C4-2B (cell line): ENCODE results near the gene HOXC13.

Source experiments
- H3K27ac ChIP-seq: fragments of 450-650 bp; 2 replicates; pipeline ENCODE4 v1.5.1; 2017
- CTCF ChIP-seq: fragments of 450-650 bp; conservative IDR thresholded peaks from 2 replicates; pipeline ENCODE4 v1.5.1; 2017; ENCODE audit warnings: mild to moderate bottlenecking
- ZFX ChIP-seq: fragments of 450-650 bp; IDR thresholded peaks from 2 replicates; pipeline ENCODE4 v1.6.1; 2017

Gene HOXC13

GRCh38 chr12:53988541-53989226, 50.1 kb downstream of the HOXC13 start:
- peak overlapping the region; percentile 34 for H3K27ac ChIP-seq

GRCh38 chr12:53989227-53990113, 50.8 kb downstream of the HOXC13 start:
- H3K27ac ChIP-seq, result peak overlapping the region; percentile 34
- TF ChIP-seq CTCF (peak; percentile 88), ZFX (no peak)

More at GRCh38 chr12:53988541-53989226, 50.1 kb downstream of the HOXC13 start:
- TF ChIP-seq CTCF (no peak), ZFX (no peak)

- H3K27ac ChIP-seq, result no peak overlapping the region
Measured at GRCh38 chr12:53990311-53991076, 51.9 kb downstream of the HOXC13 start.

GRCh38 chr12:53991077-53991460, 52.4 kb downstream of the HOXC13 start:
- H3K27ac ChIP-seq, result no peak overlapping the region
- TF ChIP-seq ZFX (no peak), CTCF (no peak)

More at GRCh38 chr12:53990311-53991076, 51.9 kb downstream of the HOXC13 start:
- TF ChIP-seq ZFX, result no peak
- TF ChIP-seq CTCF, result no peak

GRCh38 chr12:53992377-53992889, 53.8 kb downstream of the HOXC13 start:
- TF ChIP-seq CTCF (no peak), ZFX (no peak)
- no peak overlapping the region for H3K27ac ChIP-seq

- TF ChIP-seq ZFX (no peak), CTCF (no peak)
- H3K27ac ChIP-seq, result no peak overlapping the region
Measured at GRCh38 chr12:53993162-53994008, 54.8 kb downstream of the HOXC13 start.
